HepG2 (cell line): ENCODE results near the gene KPNB1. TPM values are rescaled to one million over a fixed set of nuclear protein-coding genes. Genes with fewer than 3 reads are reported as not detected.

Experiments
- CHD4 ChIP-seq: fragments of 200-600 bp; sonication (generic); IDR thresholded peaks from 2 replicates; pipeline ENCODE4 v1.7.0; 2017; ENCODE audit warnings: mild to moderate bottlenecking, low read length, borderline replicate concordance
- GMEB1 ChIP-seq: sonication (generic); formaldehyde crosslinking; IDR thresholded peaks from 2 replicates; pipeline ENCODE4 v1.5.1; 2020; ENCODE audit warnings: missing genetic modification reagents, mild to moderate bottlenecking, borderline replicate concordance
- HCFC1 ChIP-seq: fragments of 150-350 bp; IDR thresholded peaks from 2 replicates; pipeline ENCODE4 v1.6.1; 2014; ENCODE audit warnings: low read depth, low read length
- HNF4G ChIP-seq, 2 experiments: sonication (generic) in 1 of 2; formaldehyde crosslinking in 1 of 2; IDR thresholded peaks; 2 replicates each; pipeline versions ENCODE4 v1.4.0 to v1.6.1; 2011 to 2020; ENCODE audit warnings: borderline replicate concordance in 2 of 2, low read depth in 2 of 2, mild to moderate bottlenecking in 2 of 2, low read length in 1 of 2, missing genetic modification reagents in 1 of 2, moderate library complexity in 1 of 2
- JARID2 ChIP-seq: sonication (generic); formaldehyde crosslinking; IDR thresholded peaks from 2 replicates; pipeline ENCODE4 v1.8.1; 2023; ENCODE audit warnings: missing genetic modification reagents, inconsistent platforms; ENCODE audit not compliant: insufficient replicate concordance
- KAT8 ChIP-seq: IDR thresholded peaks from 2 replicates; pipeline ENCODE4 v1.6.1; 2016; ENCODE audit warnings: missing genetic modification reagents, missing compliant biosample characterization
- KDM2A ChIP-seq: sonication (generic); formaldehyde crosslinking; IDR thresholded peaks from 2 replicates; pipeline ENCODE4 v1.4.0; 2020; ENCODE audit warnings: low read depth, missing genetic modification reagents, borderline replicate concordance
- MAZ ChIP-seq, 2 experiments: sonication (generic) in 1 of 2; formaldehyde crosslinking in 1 of 2; IDR thresholded peaks; 2 replicates each; pipeline versions ENCODE4 v1.5.0 to v1.6.1; 2012 to 2020; ENCODE audit warnings: low read depth in 2 of 2, mild to moderate bottlenecking in 2 of 2, borderline replicate concordance in 1 of 2, improper control_type of control experiment in 1 of 2, low read length in 1 of 2, missing genetic modification reagents in 1 of 2, moderate library complexity in 1 of 2
- NCOR1 ChIP-seq: fragments of 200-600 bp; sonication (generic); IDR thresholded peaks from 2 replicates; pipeline ENCODE4 v1.7.0; 2017; ENCODE audit warnings: antibody characterized with exemption, low read length, borderline replicate concordance
- PAWR ChIP-seq: sonication (generic); formaldehyde crosslinking; IDR thresholded peaks from 2 replicates; pipeline ENCODE4 v1.4.0; 2020; ENCODE audit warnings: missing genetic modification reagents, mild to moderate bottlenecking, borderline replicate concordance
- PTBP1 ChIP-seq: fragments of 200-400 bp; formaldehyde crosslinking; IDR thresholded peaks from 2 replicates; pipeline ENCODE4 v1.6.1; 2018; ENCODE audit warnings: low read length, low read depth; ENCODE audit not compliant: poor library complexity, severe bottlenecking
- RBFOX2 ChIP-seq: fragments of 200-400 bp; formaldehyde crosslinking; IDR thresholded peaks from 2 replicates; pipeline ENCODE4 v1.6.1; 2017; ENCODE audit warnings: low read depth, mild to moderate bottlenecking, low read length
- SIX4 ChIP-seq: sonication (generic); formaldehyde crosslinking; IDR thresholded peaks from 2 replicates; pipeline ENCODE4 v1.4.0; 2020; ENCODE audit warnings: missing genetic modification reagents
- TEF ChIP-seq: sonication (generic); formaldehyde crosslinking; IDR thresholded peaks from 2 replicates; pipeline ENCODE4 v1.5.0; 2020; ENCODE audit warnings: missing genetic modification reagents
- UBTF ChIP-seq: sonication (generic); formaldehyde crosslinking; IDR thresholded peaks from 2 replicates; pipeline ENCODE4 v1.4.0; 2020; ENCODE audit warnings: mild to moderate bottlenecking, missing genetic modification reagents
- YEATS4 ChIP-seq: sonication (generic); formaldehyde crosslinking; IDR thresholded peaks from 2 replicates; pipeline ENCODE4 v1.4.0; 2020; ENCODE audit warnings: missing genetic modification reagents, borderline replicate concordance
- ZBTB21 ChIP-seq: sonication (generic); formaldehyde crosslinking; IDR thresholded peaks from 2 replicates; pipeline ENCODE4 v1.4.0; 2020; ENCODE audit warnings: missing genetic modification reagents
- ZKSCAN5 ChIP-seq: sonication (generic); formaldehyde crosslinking; IDR thresholded peaks from 2 replicates; pipeline ENCODE4 v1.5.1; 2020; ENCODE audit warnings: mild to moderate bottlenecking, missing genetic modification reagents
- ZMYM4 ChIP-seq: sonication (generic); formaldehyde crosslinking; IDR thresholded peaks from 2 replicates; pipeline ENCODE4 v1.8.1; 2023; ENCODE audit warnings: mild to moderate bottlenecking, missing genetic modification reagents
- ZNF296 ChIP-seq: sonication (generic); formaldehyde crosslinking; conservative IDR thresholded peaks from 2 replicates; pipeline ENCODE4 v1.5.0; 2020; ENCODE audit warnings: mild to moderate bottlenecking, missing genetic modification reagents
- ZNF543 ChIP-seq: sonication (generic); formaldehyde crosslinking; IDR thresholded peaks from 2 replicates; pipeline ENCODE4 v1.4.0; 2020; ENCODE audit warnings: mild to moderate bottlenecking, missing genetic modification reagents
- polyA plus RNA-seq, 8 experiments: library from polyadenylated mRNA; depleted of rRNA in 3 of 8; stranded (reverse) in 7 of 8; unstranded in 1 of 8; fragments of >200 nt; fragmentation: Illumina TruSeq in 4 of 8; extraction: Trizol in 4 of 8; gene quantifications; 2 replicates each; pipeline versions ENCODE4 v1.2.1 to v1.2.3, GENCODE V29; 2011 to 2016; ENCODE audit warnings: low read depth in 4 of 8, missing spikeins in 1 of 8, mixed read lengths in 1 of 8; ENCODE audit not compliant: insufficient read depth in 1 of 8
- total RNA-seq, 5 experiments: library from RNA; depleted of rRNA; stranded (reverse); fragments of >200 nt; fragmentation: Illumina TruSeq; extraction: Trizol; gene quantifications; 2 replicates each; pipeline ENCODE4 v1.2.3, GENCODE V29; 2016; ENCODE audit warnings: low read depth in 1 of 5

The KPNB1 gene
- total and polyA plus RNA-seq, 2 of the 13 experiments (the other 11 are each of a cell fraction or from before 2014, with no cell fraction given), result 164 to 424 TPM

GRCh38 chr17:47693731-47694580 lies 44.2 kb downstream of the KPNB1 start, which contains the start of gene TBKBP1 (continued):
- no peak for TF ChIP-seq TEF (CRISPR knock-in tag)
- TF ChIP-seq ZBTB21 (CRISPR knock-in tag), result no peak
- no peak for TF ChIP-seq PTBP1
- TF ChIP-seq NCOR1, result no peak
- no peak for TF ChIP-seq ZNF543 (CRISPR knock-in tag)
- peak; percentile 33 for TF ChIP-seq MAZ (IDR thresholded peaks at IDR 0.05; ENCODE audit: borderline replicate concordance, low read depth, low read length)
- TF ChIP-seq MAZ (CRISPR knock-in tag; IDR thresholded peaks at IDR 0.05; ENCODE audit: low read depth), result no peak
- peak; percentile 28; the same call in 1 of the 2 replicates for TF ChIP-seq ZMYM4
- TF ChIP-seq YEATS4, result peak; percentile 60; the same call in 1 of the 2 replicates
- TF ChIP-seq KAT8, result peak; percentile 43
- peak; percentile 30; the same call in 1 of the 2 replicates for TF ChIP-seq HNF4G (IDR thresholded peaks at IDR 0.05; ENCODE audit: borderline replicate concordance, low read depth, low read length)
- no peak for TF ChIP-seq HNF4G (CRISPR knock-in tag; IDR thresholded peaks at IDR 0.05; ENCODE audit: borderline replicate concordance, low read depth)
- 0 out of 2 replicates have a peak, but pooled peaks have one; percentile 34 for TF ChIP-seq KDM2A (CRISPR knock-in tag)
- TF ChIP-seq UBTF, result peak; percentile 45; the same call in 1 of the 2 replicates
- TF ChIP-seq JARID2 (CRISPR knock-in tag), result no peak
- TF ChIP-seq GMEB1 (CRISPR knock-in tag), result 0 out of 2 replicates have a peak, but pooled peaks have one; percentile 28
- no peak for TF ChIP-seq CHD4
- no peak for TF ChIP-seq HCFC1
- 0 out of 2 replicates have a peak, but pooled peaks have one; percentile 26 for TF ChIP-seq RBFOX2
- no peak for TF ChIP-seq PAWR (CRISPR knock-in tag)
- no peak for TF ChIP-seq ZKSCAN5
- TF ChIP-seq SIX4 (CRISPR knock-in tag), result no peak
- TF ChIP-seq ZNF296 (CRISPR knock-in tag), result no peak
